ENCODE data around the gene RIF1. TPM values are rescaled to one million over a fixed set of nuclear protein-coding genes. Genes with fewer than 3 reads are reported as not detected.

The RIF1 gene
- total RNA-seq, 1 experiment from 2014 or later, result 13.5 TPM

DNA sequence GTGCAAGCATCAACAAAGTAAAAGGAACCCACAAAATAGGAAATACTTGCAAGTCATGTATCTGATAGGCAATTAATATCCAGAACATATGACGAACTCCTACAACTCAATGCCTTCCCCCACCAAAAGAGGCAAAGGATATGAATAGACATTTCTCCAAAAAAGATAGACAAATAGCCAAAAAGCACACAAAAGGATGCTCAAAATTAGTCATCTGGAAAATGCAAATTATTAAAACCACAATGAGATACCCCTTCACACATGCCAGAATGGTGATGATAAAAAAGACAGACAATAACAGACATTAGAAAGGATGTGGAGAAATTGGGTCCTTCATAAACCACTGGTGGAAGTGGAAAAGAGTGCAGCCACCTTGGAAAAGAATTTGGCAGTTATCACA is 76.4 kb downstream of the RIF1 start:
- in situ Hi-C loops (cut with HindIII; ENCODE audit: low pct_unique_long_range_greater_than_20kb, low sequenced_read_pairs), result no loop called here
- DNase-seq (ENCODE audit: low read depth), result no peak

DNA sequence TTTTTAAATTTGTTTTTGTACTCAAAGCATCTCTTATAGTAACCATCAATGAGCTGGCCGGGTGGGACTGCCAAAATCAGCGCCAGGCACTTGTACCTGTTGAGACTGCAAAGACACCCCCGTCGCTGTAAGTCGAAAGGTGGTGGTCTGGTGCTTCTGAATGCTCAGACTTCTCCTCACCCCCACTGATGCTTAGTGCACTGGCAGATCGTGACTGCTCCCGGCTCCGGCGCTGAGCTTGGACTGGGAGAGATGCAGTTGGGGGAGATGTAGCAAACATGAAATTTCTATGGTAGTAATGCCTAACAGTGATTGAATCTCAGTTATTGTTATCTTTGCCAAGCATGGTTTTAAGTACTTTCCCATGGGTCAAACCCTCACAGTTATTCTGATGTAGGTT is 80.6 kb downstream of the RIF1 start:
- in situ Hi-C loops (cut with HindIII; ENCODE audit: low pct_unique_long_range_greater_than_20kb, low sequenced_read_pairs), result no loop called here

DNA sequence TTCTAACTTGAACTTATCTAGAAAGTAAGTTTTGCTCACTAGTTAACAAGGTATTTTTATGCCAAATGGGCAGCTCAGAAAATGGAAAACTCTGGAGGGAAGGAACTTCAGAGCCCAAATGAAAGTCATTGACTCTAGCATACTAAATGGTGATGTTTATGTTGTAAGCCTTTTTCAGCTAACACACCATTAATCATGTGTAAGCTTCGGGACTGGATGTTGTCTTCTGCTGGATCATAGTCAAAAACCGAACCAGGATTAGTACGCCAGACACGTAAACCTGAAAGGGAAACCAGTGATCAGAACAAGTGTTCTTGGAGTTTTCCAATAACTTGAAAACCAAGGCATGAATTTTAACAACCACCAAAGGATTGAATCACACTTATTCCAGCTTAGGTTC is 81.8 kb downstream of the RIF1 start:
- DNase-seq (ENCODE audit: low read depth), result no peak
- in situ Hi-C loops (cut with HindIII; ENCODE audit: low pct_unique_long_range_greater_than_20kb, low sequenced_read_pairs), result no loop called here

More for the DNA sequence above, 80.6 kb downstream of the RIF1 start:
- DNase-seq (ENCODE audit: low read depth), result no peak

GRCh38 chr2:151498178-151498577 is 88.5 kb downstream of the RIF1 start:
- DNase-seq (ENCODE audit: low read depth), result no peak
- in situ Hi-C loops (cut with HindIII; ENCODE audit: low pct_unique_long_range_greater_than_20kb, low sequenced_read_pairs), result no loop called here

- DNase-seq (ENCODE audit: low read depth), result no peak
- in situ Hi-C loops (cut with HindIII; ENCODE audit: low pct_unique_long_range_greater_than_20kb, low sequenced_read_pairs), result no loop called here
These were observed 96.5 kb downstream of the RIF1 start for GRCh38 chr2:151506170-151506569.

DNA sequence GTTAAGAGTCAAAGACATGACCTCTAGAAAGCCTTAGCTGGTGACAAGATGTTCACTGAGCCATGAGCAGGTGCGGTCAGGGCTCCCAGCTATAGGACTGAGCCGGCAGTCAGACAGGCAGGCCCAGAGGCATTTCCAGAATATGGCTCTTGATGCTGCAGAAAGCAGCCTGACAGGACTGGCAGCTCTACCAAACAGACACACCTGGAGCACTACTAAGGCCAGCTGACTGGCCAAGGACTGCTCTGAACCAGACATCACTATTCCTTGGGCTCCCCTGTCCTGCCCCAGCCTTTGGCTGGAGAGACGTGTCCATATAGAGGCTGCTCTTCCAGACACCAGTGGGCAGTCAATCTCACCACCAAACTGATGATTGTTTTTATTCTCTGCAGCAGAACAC is 98.8 kb downstream of the RIF1 start:
- DNase-seq (ENCODE audit: low read depth), result no peak
- in situ Hi-C loops (cut with HindIII; ENCODE audit: low pct_unique_long_range_greater_than_20kb, low sequenced_read_pairs), result no loop called here

GRCh38 chr2:151518802-151519201 is 109.1 kb downstream of the RIF1 start:
- DNase-seq (ENCODE audit: low read depth), result no peak
- in situ Hi-C loops (cut with HindIII; ENCODE audit: low pct_unique_long_range_greater_than_20kb, low sequenced_read_pairs), result no loop called here

DNA sequence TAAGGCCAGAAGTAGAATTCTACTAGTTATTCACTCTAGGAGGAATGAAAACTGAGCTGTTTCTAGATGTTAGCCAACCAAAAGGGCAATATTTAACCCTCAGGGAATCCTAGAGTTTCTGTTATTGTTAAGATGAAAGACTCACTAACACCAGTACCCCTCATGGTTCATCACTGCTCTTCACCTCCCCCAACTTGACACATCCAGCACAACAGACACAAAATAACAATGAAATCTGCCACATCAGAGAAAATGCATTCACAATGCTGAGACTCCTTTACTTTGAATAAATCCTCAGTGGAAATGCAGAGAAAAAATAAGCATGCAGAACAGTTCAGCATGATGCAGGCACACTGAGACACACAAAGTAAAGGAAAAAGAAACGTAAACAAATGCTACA is 111.3 kb downstream of the RIF1 start:
- DNase-seq (ENCODE audit: low read depth), result no peak
- in situ Hi-C loops (cut with HindIII; ENCODE audit: low pct_unique_long_range_greater_than_20kb, low sequenced_read_pairs), result no loop called here

DNA sequence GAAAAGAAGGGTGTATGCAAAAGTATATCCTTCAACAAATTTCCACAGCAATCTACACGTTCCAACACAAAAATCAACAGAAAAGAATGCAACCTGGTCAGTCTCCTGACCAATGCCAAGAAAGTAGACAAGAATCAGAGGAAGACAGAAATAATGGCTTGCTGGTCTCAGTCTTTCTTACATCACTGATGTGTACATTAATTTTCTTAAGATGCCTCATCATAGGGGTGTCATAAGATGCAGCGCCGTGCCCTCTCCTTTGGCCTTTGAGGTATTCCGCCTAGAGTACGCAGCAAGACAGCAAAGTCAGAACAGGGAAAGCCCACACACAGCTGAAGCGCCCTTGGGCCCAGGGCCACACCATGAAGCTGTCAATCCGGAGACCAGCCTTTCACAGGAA is 112.9 kb downstream of the RIF1 start:
- in situ Hi-C loops (cut with HindIII; ENCODE audit: low pct_unique_long_range_greater_than_20kb, low sequenced_read_pairs), result no loop called here
- DNase-seq (ENCODE audit: low read depth), result no peak

DNA sequence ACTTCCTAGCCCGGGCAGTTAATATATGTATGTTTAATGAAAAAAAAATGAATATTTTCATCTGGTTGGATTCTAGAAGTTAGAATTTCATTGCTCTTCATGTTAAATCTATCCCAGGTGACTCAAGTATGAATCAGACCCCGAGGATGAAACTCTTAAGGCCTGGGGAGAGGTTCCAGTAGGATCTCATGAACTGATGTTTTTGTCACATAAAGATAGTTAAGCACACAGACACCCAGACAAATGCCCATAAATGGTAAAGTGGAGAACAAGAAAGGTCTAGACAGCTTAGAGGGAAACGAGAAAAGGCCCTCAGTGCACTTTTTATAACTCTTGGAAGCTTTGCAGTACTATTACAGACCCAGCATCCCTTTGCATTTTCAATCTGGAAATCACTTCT is 114.1 kb downstream of the RIF1 start:
- in situ Hi-C loops (cut with HindIII; ENCODE audit: low pct_unique_long_range_greater_than_20kb, low sequenced_read_pairs), result no loop called here
- DNase-seq (ENCODE audit: low read depth), result no peak

- DNase-seq (ENCODE audit: low read depth), result no peak
- in situ Hi-C loops (cut with HindIII; ENCODE audit: low pct_unique_long_range_greater_than_20kb, low sequenced_read_pairs), result no loop called here
These were observed 116.2 kb downstream of the RIF1 start for GRCh38 chr2:151525821-151526373.

- in situ Hi-C loops (cut with HindIII; ENCODE audit: low pct_unique_long_range_greater_than_20kb, low sequenced_read_pairs), result no loop called here
- no peak for DNase-seq (ENCODE audit: low read depth)
These were observed 116.9 kb downstream of the RIF1 start for GRCh38 chr2:151526572-151527090.

Other genes starting within 250 kb of the RIF1 start
- gene RBM43, start 148.0 kb upstream of the RIF1 start, total RNA-seq (2014; rRNA removed; shearing (Covaris generic); ENCODE audit: low replicate concordance), result 7.6 and 11.0 TPM in 2 replicates
- gene NMI, start 120.2 kb upstream of the RIF1 start, total RNA-seq (2014; rRNA removed; shearing (Covaris generic); ENCODE audit: low replicate concordance), result 10.8 and 23.6 TPM in 2 replicates
- gene TNFAIP6, start 52.3 kb upstream of the RIF1 start, total RNA-seq (2014; rRNA removed; shearing (Covaris generic); ENCODE audit: low replicate concordance), result 4.3 and 5.3 TPM in 2 replicates

Data from Caki2 (cell line).